HG03457 (cell line): ENCODE data around the gene TEAD2.

ENCODE experiments used
- ATAC-seq: cut with Tn5 transposase; IDR thresholded peaks from one replicate; pipeline ENCODE4 v1.9.1; 2021; ENCODE audit warnings: moderate number of reproducible peaks; ENCODE audit not compliant: unreplicated experiment

Gene TEAD2

GRCh38 chr19:49294401-49294800 lies 67.8 kb downstream of the TEAD2 start:
- ATAC-seq: no peak
